ENCODE measurements around the gene CCZ1.
"Not testable (repeated sequence)": the region's sequence is repeated elsewhere in the genome, so short reads cannot be mapped to it uniquely, and the experiment has no call there.

The CCZ1 gene

DNA sequence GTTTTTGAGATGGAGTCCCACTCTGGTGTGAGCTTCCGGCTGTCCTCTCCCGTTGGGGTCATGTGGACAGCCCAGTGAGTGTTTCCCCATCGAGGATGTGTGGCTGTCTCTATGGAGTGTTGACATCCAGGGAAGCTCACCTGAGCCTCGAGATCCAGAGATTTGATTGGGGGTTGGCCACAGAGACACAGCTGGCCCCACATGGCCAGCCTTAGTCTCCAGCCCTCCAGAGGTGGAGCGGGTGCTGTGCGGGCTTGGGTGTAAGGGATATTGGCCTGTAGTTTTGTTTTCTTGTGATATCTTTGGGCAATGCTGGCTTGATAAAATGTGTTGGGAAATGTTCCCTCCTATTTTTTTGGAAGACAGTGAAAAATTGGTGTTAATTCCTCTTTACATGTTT lies 18.0 kb downstream of the CCZ1 start:
- not testable (repeated sequence) for DNase-seq

- DNase-seq = not testable (repeated sequence)
Measured at GRCh38 chr7:5924180-5924579, 25.6 kb downstream of the CCZ1 start.

GRCh38 chr7:5924630-5925029 lies 26.1 kb downstream of the CCZ1 start:
- not testable (repeated sequence) for DNase-seq

GRCh38 chr7:5926263-5926870 lies 27.8 kb downstream of the CCZ1 start:
- DNase-seq = not testable (repeated sequence)

- DNase-seq = not testable (repeated sequence)
Measured at GRCh38 chr7:5930290-5930689, 31.8 kb downstream of the CCZ1 start.

GRCh38 chr7:5931250-5931649 lies 32.7 kb downstream of the CCZ1 start:
- not testable (repeated sequence) for DNase-seq

- not testable (repeated sequence) for DNase-seq
Measured at GRCh38 chr7:5931905-5932644, 33.5 kb downstream of the CCZ1 start.

- not testable (repeated sequence) for DNase-seq
Measured at GRCh38 chr7:5934945-5935450, 36.5 kb downstream of the CCZ1 start.

GRCh38 chr7:5963205-5963604 lies 64.7 kb downstream of the CCZ1 start:
- DNase-seq = not testable (repeated sequence)

GRCh38 chr7:5963810-5964209 lies 65.3 kb downstream of the CCZ1 start:
- not testable (repeated sequence) for DNase-seq

- DNase-seq = not testable (repeated sequence)
Measured at GRCh38 chr7:5970347-5970911, 71.9 kb downstream of the CCZ1 start, which contains the start of gene RSPH10B. RSPH10B (minus strand) TSS chr7:5970689; CDS start chr7:5967116, 3,573 bp downstream.

- not testable (repeated sequence) for DNase-seq
Measured at GRCh38 chr7:5973580-5973979, 75.0 kb downstream of the CCZ1 start.
